Hair follicle dermal papilla cell (primary cell): Measurements from ENCODE around the gene ETV6. TPM values are rescaled to one million over a fixed set of nuclear protein-coding genes. Genes with fewer than 3 reads are reported as not detected.

Experiments used
- total RNA-seq: library from RNA; depleted of rRNA; stranded (reverse); fragments of >200 nt; gene quantifications from 2 replicates; pipeline ENCODE4 v1.2.3, GENCODE V29; 2012

The ETV6 gene
- 18.7 and 19.8 TPM in 2 replicates for total RNA-seq

GRCh38 chr12:11649413-11650285 is at the start of gene ETV6:
ETV6 (plus strand) TSS chr12:11649674; CDS start chr12:11650128, 454 bp downstream.

